Transverse colon (tissue), 4 donors: ENCODE data around the gene IGFL2. TPM values are rescaled to one million over a fixed set of nuclear protein-coding genes. Genes with fewer than 3 reads are reported as not detected.

ENCODE experiments used
- DNase-seq: peaks from one replicate; pipeline ENCODE4 v3.0.0-alpha.2; 2019
- H3K27ac ChIP-seq, 4 donors: fragments of 200-600 bp; sonication (generic); 2 replicates each; pipeline ENCODE4 v1.5.1; 2016 to 2018; ENCODE audit warnings: inconsistent platforms in 4 of 4
- H3K27me3 ChIP-seq: fragments of 200-600 bp; sonication (generic); 2 replicates; pipeline ENCODE4 v1.5.1; 2017; ENCODE audit warnings: inconsistent platforms
- H3K36me3 ChIP-seq, 4 donors: fragments of 200-600 bp; sonication (generic); 2 replicates each; pipeline ENCODE4 v1.5.1; 2017 to 2019; ENCODE audit warnings: inconsistent platforms in 4 of 4
- H3K4me1 ChIP-seq, 4 donors: fragments of 200-600 bp; sonication (generic); 2 replicates each; pipeline ENCODE4 v1.5.1; 2017 to 2020; ENCODE audit warnings: inconsistent platforms in 4 of 4
- H3K4me3 ChIP-seq, 4 donors: fragments of 200-600 bp; sonication (generic); 1 replicate in 1 of 4; 2 replicates in 3 of 4; pipeline versions ENCODE4 v1.5.1 to v1.6.1; 2017 to 2019; ENCODE audit warnings: inconsistent platforms in 4 of 4
- H3K9me3 ChIP-seq, 2 donors: fragments of 200-600 bp; sonication (generic); 2 replicates each; pipeline ENCODE4 v1.5.1; 2017 to 2019; ENCODE audit warnings: inconsistent platforms in 2 of 2
- EP300 ChIP-seq: sonication (generic); formaldehyde crosslinking; IDR thresholded peaks from one replicate; pipeline ENCODE4 v1.6.1; 2017; ENCODE audit warnings: antibody characterized with exemption, low read depth
- POLR2A ChIP-seq: fragments of 450-650 bp; IDR thresholded peaks from one replicate; pipeline ENCODE4 v1.6.1; 2016; ENCODE audit warnings: antibody characterized with exemption, mild to moderate bottlenecking, moderate library complexity
- POLR2AphosphoS5 ChIP-seq, 3 donors: sonication (generic); formaldehyde crosslinking; IDR thresholded peaks; one replicate each; pipeline ENCODE4 v1.6.1; 2016; ENCODE audit warnings: antibody characterized with exemption in 3 of 3
- WGBS, 2 donors: methylation state at CpG; one replicate each; pipeline ENCODE4 v1.1.5; 2018; ENCODE audit warnings: low coverage in 1 of 2; 5-methylcytosine and 5-hydroxymethylcytosine counted together
- in situ Hi-C, 4 donors: fragments of 200-750 bp; cut with MboI; loops; one replicate each; pipeline versions ENCODE4 v1.15.0 to v1.15.1; 2017; ENCODE audit warnings: low sequenced_read_pairs in 3 of 4, low pct_ligation_motif_present in 1 of 4, low pct_unique_long_range_greater_than_20kb in 1 of 4
- intact Hi-C: fragments of 100-400 bp; cut with DNase I; formaldehyde crosslinking; loops from one replicate; pipeline ENCODE4 v1.15.1; 2023; ENCODE audit warnings: low total_unique reads
- total RNA-seq, 4 donors: library from RNA; depleted of rRNA; stranded (reverse); fragments of >200 nt; gene quantifications; one replicate each; pipeline ENCODE4 v1.1.0, GENCODE V29; 2016
- TF ChIP-seq, protein P1 (sequence below), 5 experiments: fragments of 200-600 bp in 3 of 5; fragments of 450-650 bp in 2 of 5; sonication (generic) in 3 of 5; IDR thresholded peaks; 1 replicate in 2 of 5; 2 replicates in 3 of 5; pipeline ENCODE4 v1.5.1; 2016 to 2017; ENCODE audit warnings: antibody characterized with exemption in 5 of 5, inconsistent platforms in 3 of 5, mild to moderate bottlenecking in 2 of 5, moderate library complexity in 1 of 5

The IGFL2 gene
- total RNA-seq, 4 donors from 2014 or later, result not detected

DNA sequence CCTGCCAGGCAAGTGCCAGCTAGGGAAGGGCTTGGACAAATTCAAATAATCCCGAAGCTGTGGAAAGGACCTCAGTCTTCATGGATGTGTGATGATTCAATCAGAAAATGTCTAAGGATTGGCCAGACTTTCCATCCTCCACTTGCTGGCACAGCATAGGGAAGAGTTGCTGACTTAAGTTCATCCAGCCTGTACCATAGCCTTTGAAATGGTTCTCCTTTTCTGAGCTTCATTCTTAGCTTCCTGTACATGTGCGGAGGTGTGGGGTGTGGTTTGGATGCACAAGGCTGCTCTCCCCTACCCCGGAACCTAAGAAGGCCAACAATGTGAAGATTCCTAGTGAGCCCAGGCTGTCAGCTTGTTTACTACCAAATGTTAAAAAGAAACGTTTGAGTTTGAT lies 22.6 kb upstream of the IGFL2 start:
- Histone ChIP-seq H3K36me3 (no peaks in the 10 kb centered on the region), H3K27me3 (peaks cover 30% of the 10 kb centered on the region), H3K4me3 (no peak overlapping the region), H3K27ac (no peak overlapping the region), H3K4me1 (no peaks in the 10 kb centered on the region), H3K9me3 (no peaks in the 10 kb centered on the region)
- no peak for DNase-seq
- WGBS, 2 donors, result 66 to 71% methylated on average over 3 to 4 of the region's 4 CpGs
- in situ Hi-C loops (no loop called here), intact Hi-C loops (no loop called here)
- TF ChIP-seq POLR2A (no peak), POLR2AphosphoS5 (IDR thresholded peaks at IDR 0.05) (no peak), EP300 (no peak)
- TF ChIP-seq, protein P1, sequence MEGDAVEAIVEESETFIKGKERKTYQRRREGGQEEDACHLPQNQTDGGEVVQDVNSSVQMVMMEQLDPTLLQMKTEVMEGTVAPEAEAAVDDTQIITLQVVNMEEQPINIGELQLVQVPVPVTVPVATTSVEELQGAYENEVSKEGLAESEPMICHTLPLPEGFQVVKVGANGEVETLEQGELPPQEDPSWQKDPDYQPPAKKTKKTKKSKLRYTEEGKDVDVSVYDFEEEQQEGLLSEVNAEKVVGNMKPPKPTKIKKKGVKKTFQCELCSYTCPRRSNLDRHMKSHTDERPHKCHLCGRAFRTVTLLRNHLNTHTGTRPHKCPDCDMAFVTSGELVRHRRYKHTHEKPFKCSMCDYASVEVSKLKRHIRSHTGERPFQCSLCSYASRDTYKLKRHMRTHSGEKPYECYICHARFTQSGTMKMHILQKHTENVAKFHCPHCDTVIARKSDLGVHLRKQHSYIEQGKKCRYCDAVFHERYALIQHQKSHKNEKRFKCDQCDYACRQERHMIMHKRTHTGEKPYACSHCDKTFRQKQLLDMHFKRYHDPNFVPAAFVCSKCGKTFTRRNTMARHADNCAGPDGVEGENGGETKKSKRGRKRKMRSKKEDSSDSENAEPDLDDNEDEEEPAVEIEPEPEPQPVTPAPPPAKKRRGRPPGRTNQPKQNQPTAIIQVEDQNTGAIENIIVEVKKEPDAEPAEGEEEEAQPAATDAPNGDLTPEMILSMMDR (IDR thresholded peaks at IDR 0.05), result no peak

DNA sequence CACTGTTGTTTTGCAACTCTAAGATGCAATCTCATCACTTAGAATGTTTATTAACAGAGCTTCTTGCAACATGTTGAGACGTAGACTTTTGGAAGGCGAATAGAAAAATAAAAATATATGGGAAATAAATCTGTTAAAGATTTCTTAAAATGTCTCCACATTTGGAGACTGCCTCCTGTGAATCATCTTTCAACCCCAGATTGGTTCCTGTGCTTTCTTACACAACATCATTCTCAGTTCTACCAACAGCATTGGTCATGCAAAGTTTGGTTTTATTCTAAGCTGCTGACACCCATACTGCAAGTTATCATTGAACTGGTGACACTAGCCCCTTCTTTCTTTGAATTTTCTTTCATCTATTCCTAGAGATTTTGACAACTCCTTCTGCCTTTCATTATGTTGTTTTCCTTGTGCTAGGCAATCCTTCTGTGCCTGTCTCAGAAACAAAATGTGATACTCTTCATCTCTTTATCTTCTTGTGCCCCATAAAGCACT lies 21.9 kb upstream of the IGFL2 start:
- no peaks in the 10 kb centered on the region for H3K36me3 ChIP-seq
- WGBS, 2 donors, result 90 to 91% methylated on average over 2 of the region's 2 CpGs
- intact Hi-C loops (no loop called here), in situ Hi-C loops (no loop called here)
- DNase-seq, result no peak
- H3K27ac ChIP-seq, result no peak overlapping the region
- no peaks in the 10 kb centered on the region for H3K4me1 ChIP-seq
- no peak overlapping the region for H3K4me3 ChIP-seq
- TF ChIP-seq POLR2AphosphoS5 (IDR thresholded peaks at IDR 0.05) (no peak), EP300 (no peak), POLR2A (no peak)
- TF ChIP-seq, protein P1 (IDR thresholded peaks at IDR 0.05), result no peak
- peaks cover 26% of the 10 kb centered on the region for H3K27me3 ChIP-seq
- no peaks in the 10 kb centered on the region for H3K9me3 ChIP-seq

DNA sequence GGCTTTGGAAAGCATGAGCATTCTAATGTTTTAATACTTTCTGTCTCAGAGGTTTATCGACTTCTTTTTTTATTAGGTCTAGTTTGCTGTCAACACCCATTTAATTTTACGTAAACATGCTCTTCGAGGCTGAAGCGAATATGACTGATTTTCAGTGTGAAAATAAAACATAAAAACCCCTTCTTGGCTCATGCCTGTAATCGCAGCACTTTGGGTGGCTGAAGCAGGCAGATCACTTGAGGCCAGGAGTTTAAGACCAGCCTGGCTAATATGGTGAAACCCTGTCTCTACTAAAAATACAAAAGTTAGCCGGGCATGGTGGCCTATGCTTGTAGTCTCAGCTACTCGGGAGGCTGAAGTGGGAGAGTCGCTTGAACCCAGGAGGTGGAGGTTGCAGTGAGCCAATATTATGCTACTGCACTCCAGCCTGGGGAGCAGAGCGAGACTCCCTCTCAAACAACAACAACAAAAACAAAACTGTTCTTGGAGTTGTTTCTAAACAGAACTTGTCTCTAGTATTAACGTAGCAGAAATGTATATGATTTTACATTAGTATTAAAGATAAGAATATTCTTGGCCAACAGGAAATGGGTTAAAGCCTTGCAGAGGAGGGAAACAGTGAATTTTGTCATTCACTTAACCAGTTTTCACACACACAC lies 16.4 kb upstream of the IGFL2 start:
- H3K27ac ChIP-seq, result peak overlapping the region in 1 of 4 donors; percentile 13

GRCh38 chr19:46132508-46133100 lies 15.4 kb upstream of the IGFL2 start:
- Histone ChIP-seq H3K36me3 (no peaks in the 10 kb centered on the region), H3K4me1 (peaks cover 0 to 15% (median 11%) of the 10 kb centered on the region in 4 donors), H3K9me3 (no peaks in the 10 kb centered on the region), H3K27ac (peak overlapping the region; percentile 49 to 62 (median 58)), H3K4me3 (no peak overlapping the region), H3K27me3 (peaks cover 6% of the 10 kb centered on the region)
- in situ Hi-C loops (no loop called here), intact Hi-C loops (no loop called here)
- WGBS, 2 donors, result 57 to 66% methylated on average over 1 to 4 of the region's 4 CpGs
- no peak for DNase-seq
- TF ChIP-seq EP300 (no peak), POLR2AphosphoS5 (IDR thresholded peaks at IDR 0.05) (no peak), POLR2A (no peak)
- TF ChIP-seq, protein P1 (IDR thresholded peaks at IDR 0.05), result no peak

More for the DNA sequence above, 16.4 kb upstream of the IGFL2 start:
- Histone ChIP-seq H3K36me3 (no peaks in the 10 kb centered on the region), H3K9me3 (no peaks in the 10 kb centered on the region), H3K27me3 (peaks cover 14% of the 10 kb centered on the region), H3K4me3 (no peak overlapping the region), H3K4me1 (peaks cover 0 to 15% (median 11%) of the 10 kb centered on the region in 4 donors)
- no peak for DNase-seq
- 66 to 72% methylated on average over 10 of the region's 10 CpGs for WGBS, 2 donors
- in situ Hi-C loops (no loop called here), intact Hi-C loops (no loop called here)
- no peak for TF ChIP-seq EP300
- TF ChIP-seq POLR2A, result no peak
- TF ChIP-seq POLR2AphosphoS5 (IDR thresholded peaks at IDR 0.05), result no peak
- TF ChIP-seq, protein P1 (IDR thresholded peaks at IDR 0.05), result no peak
